Measurements from ENCODE around the gene HLX.

Gene HLX

GRCh38 chr1:220896092-220896491, 16.8 kb downstream of the HLX start:
- Histone ChIP-seq H3K4me2 (ENCODE audit: low read depth, low read length, poor library complexity, severe bottlenecking) (no peak overlapping the region), H3K79me2 (ENCODE audit: insufficient read depth, low read length) (no peaks in the 10 kb centered on the region), H2AFZ (ENCODE audit: low read depth, low read length, severe bottlenecking) (no peak overlapping the region), H3F3A (ENCODE audit: insufficient read depth) (no peaks in the 10 kb centered on the region), H4K20me1 (ENCODE audit: low read depth, low read length) (no peaks in the 10 kb centered on the region), H3K36me3 (ENCODE audit: low read length) (no peaks in the 10 kb centered on the region), H3K4me3 (ENCODE audit: insufficient read depth, low read length, poor library complexity, severe bottlenecking) (no peak overlapping the region), H3K27ac (ENCODE audit: low read depth, low read length) (no peak overlapping the region), H3K9me3 (ENCODE audit: insufficient read depth, low read length) (no peaks in the 10 kb centered on the region), H3K27me3 (ENCODE audit: low read length) (no peaks in the 10 kb centered on the region), H3K9ac (ENCODE audit: low read length) (no peak overlapping the region), H3K9me2 (replicated peaks; ENCODE audit: insufficient read depth, low read length) (no peaks in the 10 kb centered on the region)
- TF ChIP-seq EZH2phosphoT487 (conservative IDR thresholded peaks at IDR 0.05; ENCODE audit: low read length) = no peak
- no peak for TF ChIP-seq CTCF (IDR thresholded peaks at IDR 0.05; ENCODE audit: insufficient read depth, low read length, poor library complexity, severe bottlenecking)

- no peak overlapping the region for H3K9ac ChIP-seq (ENCODE audit: low read length)
- no peaks in the 10 kb centered on the region for H3K27me3 ChIP-seq (ENCODE audit: low read length)
- no peaks in the 10 kb centered on the region for H3K9me2 ChIP-seq (replicated peaks; ENCODE audit: insufficient read depth, low read length)
- no peak overlapping the region for H3K4me2 ChIP-seq (ENCODE audit: low read depth, low read length, poor library complexity, severe bottlenecking)
- no peaks in the 10 kb centered on the region for H3K79me2 ChIP-seq (ENCODE audit: insufficient read depth, low read length)
- no peak for TF ChIP-seq EZH2phosphoT487 (conservative IDR thresholded peaks at IDR 0.05; ENCODE audit: low read length)
- no peak for TF ChIP-seq CTCF (IDR thresholded peaks at IDR 0.05; ENCODE audit: insufficient read depth, low read length, poor library complexity, severe bottlenecking)
- no peak overlapping the region for H2AFZ ChIP-seq (ENCODE audit: low read depth, low read length, severe bottlenecking)
- H3K27ac ChIP-seq (ENCODE audit: low read depth, low read length) = no peak overlapping the region
- H4K20me1 ChIP-seq (ENCODE audit: low read depth, low read length) = no peaks in the 10 kb centered on the region
- H3F3A ChIP-seq (ENCODE audit: insufficient read depth) = no peaks in the 10 kb centered on the region
- no peaks in the 10 kb centered on the region for H3K36me3 ChIP-seq (ENCODE audit: low read length)
- H3K9me3 ChIP-seq (ENCODE audit: insufficient read depth, low read length) = no peaks in the 10 kb centered on the region
- H3K4me3 ChIP-seq (ENCODE audit: insufficient read depth, low read length, poor library complexity, severe bottlenecking) = no peak overlapping the region
Observed at GRCh38 chr1:220900842-220901241, 21.6 kb downstream of the HLX start.

DNA sequence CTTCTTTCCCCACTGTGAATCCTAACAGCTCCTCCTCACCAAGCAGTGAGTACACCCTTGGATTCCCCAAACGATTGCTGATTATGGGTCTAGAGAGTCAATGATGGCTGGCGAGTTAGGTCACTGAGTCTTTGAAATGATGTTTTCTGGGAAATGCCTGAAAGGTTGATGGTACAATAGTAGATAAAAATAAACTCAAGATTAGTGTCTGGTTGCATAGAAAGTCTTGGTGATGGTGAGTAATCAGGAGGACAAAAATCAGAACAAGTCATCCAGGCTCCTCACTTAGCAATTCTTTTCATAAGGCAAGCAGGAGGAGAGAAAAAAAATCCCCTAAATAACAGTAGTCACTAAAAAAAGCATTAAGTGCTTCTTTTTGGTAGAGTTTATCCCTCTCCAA, 22.6 kb downstream of the HLX start:
- Histone ChIP-seq H4K20me1 (ENCODE audit: low read depth, low read length) (no peaks in the 10 kb centered on the region), H3K27me3 (ENCODE audit: low read length) (no peaks in the 10 kb centered on the region), H2AFZ (ENCODE audit: low read depth, low read length, severe bottlenecking) (no peak overlapping the region), H3K27ac (ENCODE audit: low read depth, low read length) (no peak overlapping the region), H3K9ac (ENCODE audit: low read length) (no peak overlapping the region), H3K9me3 (ENCODE audit: insufficient read depth, low read length) (no peaks in the 10 kb centered on the region), H3F3A (ENCODE audit: insufficient read depth) (no peaks in the 10 kb centered on the region), H3K4me2 (ENCODE audit: low read depth, low read length, poor library complexity, severe bottlenecking) (no peak overlapping the region), H3K79me2 (ENCODE audit: insufficient read depth, low read length) (no peaks in the 10 kb centered on the region), H3K36me3 (ENCODE audit: low read length) (no peaks in the 10 kb centered on the region), H3K9me2 (replicated peaks; ENCODE audit: insufficient read depth, low read length) (no peaks in the 10 kb centered on the region), H3K4me3 (ENCODE audit: insufficient read depth, low read length, poor library complexity, severe bottlenecking) (no peak overlapping the region)
- no peak for TF ChIP-seq CTCF (IDR thresholded peaks at IDR 0.05; ENCODE audit: insufficient read depth, low read length, poor library complexity, severe bottlenecking)

- Histone ChIP-seq H4K20me1 (ENCODE audit: low read depth, low read length) (no peaks in the 10 kb centered on the region), H2AFZ (ENCODE audit: low read depth, low read length, severe bottlenecking) (no peak overlapping the region), H3K27me3 (ENCODE audit: low read length) (no peaks in the 10 kb centered on the region), H3K79me2 (ENCODE audit: insufficient read depth, low read length) (no peaks in the 10 kb centered on the region), H3K9me3 (ENCODE audit: insufficient read depth, low read length) (no peaks in the 10 kb centered on the region), H3K9ac (ENCODE audit: low read length) (no peak overlapping the region), H3K4me3 (ENCODE audit: insufficient read depth, low read length, poor library complexity, severe bottlenecking) (no peak overlapping the region), H3F3A (ENCODE audit: insufficient read depth) (no peaks in the 10 kb centered on the region), H3K4me2 (ENCODE audit: low read depth, low read length, poor library complexity, severe bottlenecking) (no peak overlapping the region), H3K9me2 (replicated peaks; ENCODE audit: insufficient read depth, low read length) (no peaks in the 10 kb centered on the region), H3K27ac (ENCODE audit: low read depth, low read length) (no peak overlapping the region), H3K36me3 (ENCODE audit: low read length) (no peaks in the 10 kb centered on the region)
- TF ChIP-seq CTCF (IDR thresholded peaks at IDR 0.05; ENCODE audit: insufficient read depth, low read length, poor library complexity, severe bottlenecking) = no peak
- no peak for TF ChIP-seq EZH2phosphoT487 (conservative IDR thresholded peaks at IDR 0.05; ENCODE audit: low read length)
Observed at GRCh38 chr1:220902916-220903315, 23.7 kb downstream of the HLX start.

Data from SU-DHL-6 (cell line).